ENCODE results near the gene PIGS.

Gene PIGS

GRCh38 chr17:28567604-28568003 lies 3.7 kb downstream of the PIGS start:
- H3K18ac ChIP-seq (ENCODE audit: low read length): no peak overlapping the region
- H2AFZ ChIP-seq (ENCODE audit: insufficient read depth, low read length, poor library complexity): no peak overlapping the region

DNA sequence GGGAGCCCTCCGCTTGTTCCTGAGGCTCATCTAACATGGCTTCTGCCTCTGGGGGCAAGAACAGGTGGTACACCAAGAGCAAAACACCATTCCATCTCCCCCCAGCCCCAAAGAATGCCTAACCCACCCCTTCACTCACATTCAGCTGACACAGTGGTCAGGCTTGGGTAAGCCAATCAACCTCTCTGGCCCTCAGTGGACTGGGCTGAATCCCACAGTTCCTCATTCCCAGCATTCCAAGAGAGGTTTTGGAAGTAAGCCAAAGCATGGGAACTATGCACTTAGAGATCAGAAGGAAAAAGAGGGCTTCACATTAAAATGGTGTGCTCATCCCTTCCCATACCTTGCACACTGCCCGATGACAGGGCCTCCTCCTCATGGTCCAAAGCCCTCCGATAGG lies 7.8 kb downstream of the PIGS start:
- peak overlapping the region; percentile 26 for H4K8ac ChIP-seq (ENCODE audit: low read depth, low read length)
- no peak overlapping the region for H3K14ac ChIP-seq (ENCODE audit: low read length)
- peaks cover 2% of the 10 kb centered on the region for H3K79me1 ChIP-seq (ENCODE audit: low read length)
- H3K36me3 ChIP-seq (ENCODE audit: control insufficient read depth in 1 of 2, insufficient read depth in 2 of 2, low read length in 2 of 2): peaks cover 17% of the 10 kb centered on the region in 2 experiments
- H2BK5ac ChIP-seq (ENCODE audit: low read depth, low read length, poor library complexity): no peak overlapping the region
- peak overlapping the region; percentile 19 for H4K91ac ChIP-seq (ENCODE audit: low read depth, low read length)
- H3K27ac ChIP-seq (ENCODE audit: low read depth, low read length): peak overlapping the region; percentile 3
- no peak overlapping the region for H3K23ac ChIP-seq (ENCODE audit: low read length)
- H3K4ac ChIP-seq (ENCODE audit: low read depth, low read length): peak overlapping the region; percentile 19
- H3K4me3 ChIP-seq (ENCODE audit: low read depth, low read length): no peak overlapping the region
- WGBS (ENCODE audit: extremely low coverage, insufficient coverage, insufficient read length): no CpG with 5 or more reads among the region's 3 CpGs
- no peak overlapping the region for H2BK120ac ChIP-seq (ENCODE audit: insufficient read depth, low read length, poor library complexity)
- H2AK5ac ChIP-seq (ENCODE audit: low read length): no peak overlapping the region
- H3K4me1 ChIP-seq (ENCODE audit: control insufficient read depth in 1 of 2, insufficient read depth in 2 of 2, low read length in 2 of 2): peaks cover 7 to 9% of the 10 kb centered on the region in 2 experiments
- no peaks in the 10 kb centered on the region for H3K9me3 ChIP-seq (ENCODE audit: insufficient read depth, low read depth, low read length)
- no peak overlapping the region for H3K18ac ChIP-seq (ENCODE audit: low read length)
- peak in 1 of 2 donors; percentile 79 for DNase-seq
- no peak overlapping the region for H2BK12ac ChIP-seq (ENCODE audit: low read length)
- no peaks in the 10 kb centered on the region for H3K79me2 ChIP-seq (ENCODE audit: control insufficient read depth, insufficient read depth, low read length, poor library complexity)
- no peak overlapping the region for H3K9ac ChIP-seq (ENCODE audit: low read length)
- H3K4me2 ChIP-seq (ENCODE audit: low read length): no peak overlapping the region
- H4K12ac ChIP-seq (ENCODE audit: low read depth, low read length): no peak overlapping the region
- H2AFZ ChIP-seq (ENCODE audit: insufficient read depth, low read length, poor library complexity): no peak overlapping the region
- no peaks in the 10 kb centered on the region for H3K27me3 ChIP-seq (ENCODE audit: insufficient read depth, low read length)

More at GRCh38 chr17:28567604-28568003, 3.7 kb downstream of the PIGS start:
- no peaks in the 10 kb centered on the region for H3K27me3 ChIP-seq (ENCODE audit: insufficient read depth, low read length)
- H3K36me3 ChIP-seq (ENCODE audit: control insufficient read depth in 1 of 2, insufficient read depth in 2 of 2, low read length in 2 of 2): peaks cover 3% of the 10 kb centered on the region in 2 experiments
- H3K9me3 ChIP-seq (ENCODE audit: insufficient read depth, low read depth, low read length): no peaks in the 10 kb centered on the region
- peaks cover 10% of the 10 kb centered on the region for H3K79me1 ChIP-seq (ENCODE audit: low read length)
- no peak overlapping the region for H2BK5ac ChIP-seq (ENCODE audit: low read depth, low read length, poor library complexity)
- H4K12ac ChIP-seq (ENCODE audit: low read depth, low read length): no peak overlapping the region
- no peak overlapping the region for H3K23ac ChIP-seq (ENCODE audit: low read length)
- H3K4ac ChIP-seq (ENCODE audit: low read depth, low read length): no peak overlapping the region
- H4K8ac ChIP-seq (ENCODE audit: low read depth, low read length): no peak overlapping the region
- H3K79me2 ChIP-seq (ENCODE audit: control insufficient read depth, insufficient read depth, low read length, poor library complexity): peaks cover 6% of the 10 kb centered on the region
- H4K91ac ChIP-seq (ENCODE audit: low read depth, low read length): no peak overlapping the region
- no peak overlapping the region for H3K9ac ChIP-seq (ENCODE audit: low read length)
- no peak for DNase-seq
- H3K4me2 ChIP-seq (ENCODE audit: low read length): no peak overlapping the region
- H3K27ac ChIP-seq (ENCODE audit: low read depth, low read length): no peak overlapping the region
- no CpG with 5 or more reads among the region's 3 CpGs for WGBS (ENCODE audit: extremely low coverage, insufficient coverage, insufficient read length)
- no peak overlapping the region for H2BK12ac ChIP-seq (ENCODE audit: low read length)
- peaks cover 10 to 16% of the 10 kb centered on the region in 2 experiments for H3K4me1 ChIP-seq (ENCODE audit: control insufficient read depth in 1 of 2, insufficient read depth in 2 of 2, low read length in 2 of 2)
- no peak overlapping the region for H2AK5ac ChIP-seq (ENCODE audit: low read length)
- no peak overlapping the region for H2BK120ac ChIP-seq (ENCODE audit: insufficient read depth, low read length, poor library complexity)
- H3K4me3 ChIP-seq (ENCODE audit: low read depth, low read length): no peak overlapping the region
- H3K14ac ChIP-seq (ENCODE audit: low read length): no peak overlapping the region

GRCh38 chr17:28555022-28555421 lies 16.3 kb downstream of the PIGS start:
- Histone ChIP-seq H2AFZ (ENCODE audit: insufficient read depth, low read length, poor library complexity) (no peak overlapping the region), H2AK5ac (ENCODE audit: low read length) (no peak overlapping the region), H3K79me1 (ENCODE audit: low read length) (peaks cover 5% of the 10 kb centered on the region), H3K4me1 (ENCODE audit: control insufficient read depth in 1 of 2, insufficient read depth in 2 of 2, low read length in 2 of 2) (peaks cover 8 to 9% of the 10 kb centered on the region in 2 experiments), H3K14ac (ENCODE audit: low read length) (no peak overlapping the region), H3K36me3 (ENCODE audit: control insufficient read depth in 1 of 2, insufficient read depth in 2 of 2, low read length in 2 of 2) (peaks cover 31 to 47% of the 10 kb centered on the region in 2 experiments), H3K27me3 (ENCODE audit: insufficient read depth, low read length) (no peaks in the 10 kb centered on the region), H2BK5ac (ENCODE audit: low read depth, low read length, poor library complexity) (no peak overlapping the region), H3K9ac (ENCODE audit: low read length) (no peak overlapping the region), H3K4me2 (ENCODE audit: low read length) (no peak overlapping the region), H2BK120ac (ENCODE audit: insufficient read depth, low read length, poor library complexity) (no peak overlapping the region), H4K12ac (ENCODE audit: low read depth, low read length) (no peak overlapping the region), H4K8ac (ENCODE audit: low read depth, low read length) (no peak overlapping the region), H3K4me3 (ENCODE audit: low read depth, low read length) (no peak overlapping the region), H3K23ac (ENCODE audit: low read length) (no peak overlapping the region), H3K79me2 (ENCODE audit: control insufficient read depth, insufficient read depth, low read length, poor library complexity) (peaks cover 5% of the 10 kb centered on the region), H3K4ac (ENCODE audit: low read depth, low read length) (no peak overlapping the region), H3K9me3 (ENCODE audit: insufficient read depth, low read depth, low read length) (no peaks in the 10 kb centered on the region), H4K91ac (ENCODE audit: low read depth, low read length) (no peak overlapping the region), H3K18ac (ENCODE audit: low read length) (no peak overlapping the region), H2BK12ac (ENCODE audit: low read length) (no peak overlapping the region), H3K27ac (ENCODE audit: low read depth, low read length) (no peak overlapping the region)
- WGBS (ENCODE audit: extremely low coverage, insufficient coverage, insufficient read length): no CpG with 5 or more reads among the region's 3 CpGs
- DNase-seq: no peak

- Histone ChIP-seq H3K18ac (ENCODE audit: low read length) (no peak overlapping the region), H3K4me1 (ENCODE audit: control insufficient read depth in 1 of 2, insufficient read depth in 2 of 2, low read length in 2 of 2) (peaks cover 8 to 9% of the 10 kb centered on the region in 2 experiments), H3K9ac (ENCODE audit: low read length) (no peak overlapping the region), H2AFZ (ENCODE audit: insufficient read depth, low read length, poor library complexity) (no peak overlapping the region), H3K4ac (ENCODE audit: low read depth, low read length) (no peak overlapping the region), H3K27ac (ENCODE audit: low read depth, low read length) (no peak overlapping the region), H3K23ac (ENCODE audit: low read length) (no peak overlapping the region), H3K9me3 (ENCODE audit: insufficient read depth, low read depth, low read length) (no peaks in the 10 kb centered on the region), H3K27me3 (ENCODE audit: insufficient read depth, low read length) (no peaks in the 10 kb centered on the region), H4K12ac (ENCODE audit: low read depth, low read length) (no peak overlapping the region), H3K79me1 (ENCODE audit: low read length) (peaks cover 5% of the 10 kb centered on the region), H3K36me3 (ENCODE audit: control insufficient read depth in 1 of 2, insufficient read depth in 2 of 2, low read length in 2 of 2) (peaks cover 27 to 43% of the 10 kb centered on the region in 2 experiments), H3K79me2 (ENCODE audit: control insufficient read depth, insufficient read depth, low read length, poor library complexity) (peaks cover 5% of the 10 kb centered on the region), H2AK5ac (ENCODE audit: low read length) (no peak overlapping the region), H3K4me3 (ENCODE audit: low read depth, low read length) (no peak overlapping the region), H3K4me2 (ENCODE audit: low read length) (no peak overlapping the region), H2BK5ac (ENCODE audit: low read depth, low read length, poor library complexity) (no peak overlapping the region), H3K14ac (ENCODE audit: low read length) (no peak overlapping the region), H4K8ac (ENCODE audit: low read depth, low read length) (no peak overlapping the region), H4K91ac (ENCODE audit: low read depth, low read length) (no peak overlapping the region), H2BK120ac (ENCODE audit: insufficient read depth, low read length, poor library complexity) (no peak overlapping the region), H2BK12ac (ENCODE audit: low read length) (no peak overlapping the region)
- no CpG with 5 or more reads among the region's 6 CpGs for WGBS (ENCODE audit: extremely low coverage, insufficient coverage, insufficient read length)
- no peak for DNase-seq
These were observed 16.8 kb downstream of the PIGS start for GRCh38 chr17:28554565-28554964.
